ENCODE measurements around the gene BICC1. TPM values are rescaled to one million over a fixed set of nuclear protein-coding genes. Genes with fewer than 3 reads are reported as not detected.

BICC1 gene
- total and polyA plus RNA-seq, 2 donors (not counting 1 experiment from before 2014, with no cell fraction given): 22.6 to 64.7 TPM

DNA sequence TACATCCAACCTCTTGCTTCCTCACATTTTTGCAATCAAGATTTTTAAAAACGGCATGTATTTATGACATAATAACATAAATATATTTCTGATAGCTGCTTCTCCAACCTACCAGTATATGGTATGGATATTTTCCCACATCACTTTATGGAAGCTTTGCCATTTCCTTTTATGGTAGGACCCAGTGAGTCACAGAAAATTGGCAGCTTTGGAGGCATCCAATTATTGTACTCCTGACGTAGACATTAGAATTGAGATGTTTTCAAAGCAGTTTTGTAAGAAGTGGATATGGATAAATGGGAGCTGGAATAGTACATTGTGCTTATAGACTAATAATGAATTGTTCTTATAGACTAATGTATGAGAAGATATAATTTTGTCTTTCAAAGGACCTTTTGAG, 23.8 kb upstream of the BICC1 start:
- no peaks in the 10 kb centered on the region for H3K4me1 ChIP-seq (ENCODE audit: control insufficient read depth, extremely low read depth, insufficient read depth, low read length)
- H3K27ac ChIP-seq (ENCODE audit: insufficient read depth, low read length): no peak overlapping the region
- no peaks in the 10 kb centered on the region for H3K36me3 ChIP-seq (ENCODE audit: control insufficient read depth, insufficient read depth, low read length)
- no peaks in the 10 kb centered on the region for H3K27me3 ChIP-seq (ENCODE audit: control insufficient read depth, insufficient read depth, low read length)
- H3K79me2 ChIP-seq (ENCODE audit: control insufficient read depth, insufficient read depth, low read length): no peaks in the 10 kb centered on the region
- no peak overlapping the region for H3K4me2 ChIP-seq (ENCODE audit: extremely low read depth, insufficient read depth, low read length)
- no peak for TF ChIP-seq EZH2 (IDR thresholded peaks at IDR 0.05; ENCODE audit: low read length, missing control alignments)
- TF ChIP-seq, protein P1, sequence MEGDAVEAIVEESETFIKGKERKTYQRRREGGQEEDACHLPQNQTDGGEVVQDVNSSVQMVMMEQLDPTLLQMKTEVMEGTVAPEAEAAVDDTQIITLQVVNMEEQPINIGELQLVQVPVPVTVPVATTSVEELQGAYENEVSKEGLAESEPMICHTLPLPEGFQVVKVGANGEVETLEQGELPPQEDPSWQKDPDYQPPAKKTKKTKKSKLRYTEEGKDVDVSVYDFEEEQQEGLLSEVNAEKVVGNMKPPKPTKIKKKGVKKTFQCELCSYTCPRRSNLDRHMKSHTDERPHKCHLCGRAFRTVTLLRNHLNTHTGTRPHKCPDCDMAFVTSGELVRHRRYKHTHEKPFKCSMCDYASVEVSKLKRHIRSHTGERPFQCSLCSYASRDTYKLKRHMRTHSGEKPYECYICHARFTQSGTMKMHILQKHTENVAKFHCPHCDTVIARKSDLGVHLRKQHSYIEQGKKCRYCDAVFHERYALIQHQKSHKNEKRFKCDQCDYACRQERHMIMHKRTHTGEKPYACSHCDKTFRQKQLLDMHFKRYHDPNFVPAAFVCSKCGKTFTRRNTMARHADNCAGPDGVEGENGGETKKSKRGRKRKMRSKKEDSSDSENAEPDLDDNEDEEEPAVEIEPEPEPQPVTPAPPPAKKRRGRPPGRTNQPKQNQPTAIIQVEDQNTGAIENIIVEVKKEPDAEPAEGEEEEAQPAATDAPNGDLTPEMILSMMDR (conservative IDR thresholded peaks at IDR 0.05 in 1 of 2, IDR thresholded peaks at IDR 0.05 in 1 of 2; ENCODE audit: low read depth in 1 of 2, low read length in 2 of 2): no peak
- H3K4me3 ChIP-seq (replicated peaks in 1 of 4; ENCODE audit: control extremely low read depth in 1 of 4, insufficient read depth in 1 of 4, low read depth in 3 of 4, low read length in 4 of 4): no peak overlapping the region
- H4K20me1 ChIP-seq (ENCODE audit: control insufficient read depth, extremely low read depth, insufficient read depth, low read length): no peaks in the 10 kb centered on the region
- peak; percentile 68 to 71 for DNase-seq (ENCODE audit: low read depth in 2 of 2)
- no peak overlapping the region for H2AFZ ChIP-seq (ENCODE audit: low read length)
- no peaks in the 10 kb centered on the region for H3K9me3 ChIP-seq (ENCODE audit: control insufficient read depth, insufficient read depth, low read depth, low read length)
- no peak overlapping the region for H3K9ac ChIP-seq (ENCODE audit: insufficient read depth, low read length)

GRCh38 chr10:58502956-58503355, 9.7 kb upstream of the BICC1 start:
- no peak for TF ChIP-seq EZH2 (IDR thresholded peaks at IDR 0.05; ENCODE audit: low read length, missing control alignments)
- TF ChIP-seq, protein P1 (conservative IDR thresholded peaks at IDR 0.05 in 1 of 2, IDR thresholded peaks at IDR 0.05 in 1 of 2; ENCODE audit: low read depth in 1 of 2, low read length in 2 of 2): no peak
- H3K4me3 ChIP-seq (replicated peaks in 1 of 4; ENCODE audit: control extremely low read depth in 1 of 4, insufficient read depth in 1 of 4, low read depth in 3 of 4, low read length in 4 of 4): no peak overlapping the region
- no peak overlapping the region for H3K27ac ChIP-seq (ENCODE audit: insufficient read depth, low read length)
- H4K20me1 ChIP-seq (ENCODE audit: control insufficient read depth, extremely low read depth, insufficient read depth, low read length): no peaks in the 10 kb centered on the region
- no peaks in the 10 kb centered on the region for H3K9me3 ChIP-seq (ENCODE audit: control insufficient read depth, insufficient read depth, low read depth, low read length)
- H2AFZ ChIP-seq (ENCODE audit: low read length): no peak overlapping the region
- H3K4me1 ChIP-seq (ENCODE audit: control insufficient read depth, extremely low read depth, insufficient read depth, low read length): no peaks in the 10 kb centered on the region
- no peaks in the 10 kb centered on the region for H3K27me3 ChIP-seq (ENCODE audit: control insufficient read depth, insufficient read depth, low read length)
- H3K9ac ChIP-seq (ENCODE audit: insufficient read depth, low read length): no peak overlapping the region
- peak in 1 of 2 donors; percentile 37 for DNase-seq (ENCODE audit: low read depth in 2 of 2)
- no peak overlapping the region for H3K4me2 ChIP-seq (ENCODE audit: extremely low read depth, insufficient read depth, low read length)
- H3K79me2 ChIP-seq (ENCODE audit: control insufficient read depth, insufficient read depth, low read length): no peaks in the 10 kb centered on the region
- H3K36me3 ChIP-seq (ENCODE audit: control insufficient read depth, insufficient read depth, low read length): no peaks in the 10 kb centered on the region

- Histone ChIP-seq H2AFZ (ENCODE audit: low read length) (no peak overlapping the region), H3K79me2 (ENCODE audit: control insufficient read depth, insufficient read depth, low read length) (peaks cover 3% of the 10 kb centered on the region), H3K27ac (ENCODE audit: insufficient read depth, low read length) (peak overlapping the region; percentile 36), H3K9me3 (ENCODE audit: control insufficient read depth, insufficient read depth, low read depth, low read length) (no peaks in the 10 kb centered on the region), H4K20me1 (ENCODE audit: control insufficient read depth, extremely low read depth, insufficient read depth, low read length) (no peaks in the 10 kb centered on the region), H3K4me3 (replicated peaks in 1 of 4; ENCODE audit: control extremely low read depth in 1 of 4, insufficient read depth in 1 of 4, low read depth in 3 of 4, low read length in 4 of 4) (no peak overlapping the region), H3K4me2 (ENCODE audit: extremely low read depth, insufficient read depth, low read length) (peak overlapping the region; percentile 29), H3K27me3 (ENCODE audit: control insufficient read depth, insufficient read depth, low read length) (no peaks in the 10 kb centered on the region), H3K36me3 (ENCODE audit: control insufficient read depth, insufficient read depth, low read length) (no peaks in the 10 kb centered on the region), H3K4me1 (ENCODE audit: control insufficient read depth, extremely low read depth, insufficient read depth, low read length) (peaks cover 2% of the 10 kb centered on the region), H3K9ac (ENCODE audit: insufficient read depth, low read length) (no peak overlapping the region)
- peak; percentile 74 to 86 for DNase-seq (ENCODE audit: low read depth in 2 of 2)
- TF ChIP-seq, protein P1 (conservative IDR thresholded peaks at IDR 0.05 in 1 of 2, IDR thresholded peaks at IDR 0.05 in 1 of 2; ENCODE audit: low read depth in 1 of 2, low read length in 2 of 2): no peak
- no peak for TF ChIP-seq EZH2 (IDR thresholded peaks at IDR 0.05; ENCODE audit: low read length, missing control alignments)
These were observed 4.4 kb upstream of the BICC1 start for GRCh38 chr10:58508316-58508715.
